Peyer's patch (tissue), 4 donors: ENCODE measurements around the gene RPS27. TPM values are rescaled to one million over a fixed set of nuclear protein-coding genes. Genes with fewer than 3 reads are reported as not detected.

Source experiments
- DNase-seq, 3 donors: peaks; one replicate each; pipeline ENCODE4 v3.0.0-alpha.2; 2017 to 2019
- H3K27ac ChIP-seq, 4 donors: fragments of 200-600 bp; sonication (generic); one replicate each; pipeline ENCODE4 v1.5.1; 2016 to 2019
- H3K27me3 ChIP-seq, 2 donors: fragments of 200-600 bp; sonication (generic); one replicate each; pipeline ENCODE4 v1.5.1; 2019
- H3K36me3 ChIP-seq, 3 donors: fragments of 200-600 bp; sonication (generic); one replicate each; pipeline ENCODE4 v1.5.1; 2016 to 2019
- H3K4me1 ChIP-seq, 4 donors: fragments of 200-600 bp; sonication (generic); one replicate each; pipeline ENCODE4 v1.5.1; 2016 to 2019
- H3K4me3 ChIP-seq, 4 donors: fragments of 200-600 bp; sonication (generic); 1 replicate in 3 of 4; 2 replicates in 1 of 4; pipeline ENCODE4 v1.5.1; 2016 to 2019; ENCODE audit warnings: mild to moderate bottlenecking in 1 of 4
- H3K9me3 ChIP-seq, 4 donors: fragments of 200-600 bp; sonication (generic); one replicate each; pipeline ENCODE4 v1.5.1; 2016 to 2019; ENCODE audit warnings: mild to moderate bottlenecking in 1 of 4
- CTCF ChIP-seq, 6 experiments: fragments of 450-650 bp in 4 of 6; fragments of 200-600 bp in 2 of 6; sonication (generic) in 1 of 6; IDR thresholded peaks; one replicate each; pipeline ENCODE4 v1.5.1; 2017 to 2019; ENCODE audit warnings: antibody characterized with exemption in 6 of 6, mild to moderate bottlenecking in 3 of 6, moderate library complexity in 1 of 6
- POLR2A ChIP-seq, 2 donors: fragments of 450-650 bp; IDR thresholded peaks; one replicate each; pipeline ENCODE4 v1.5.1; 2017; ENCODE audit warnings: antibody characterized with exemption in 2 of 2, mild to moderate bottlenecking in 2 of 2, moderate library complexity in 2 of 2
- total RNA-seq, 4 donors: library from RNA; depleted of rRNA; stranded (reverse); fragments of >200 nt; gene quantifications; one replicate each; pipeline ENCODE4 v1.1.0, GENCODE V29; 2016

Gene RPS27
- total RNA-seq, 4 donors from 2014 or later = 660 to 1,996 (median 833) TPM

- Histone ChIP-seq H3K4me3 (peak within 1 kb of the TSS; percentile 63 to 97 (median 86)), H3K27me3 (no peaks in the 10 kb centered on the region), H3K27ac (peak within 1 kb of the TSS; percentile 90 to 100 (median 92)), H3K36me3 (peaks cover 0 to 31% (median 0%) of the 10 kb centered on the region in 3 donors), H3K9me3 (no peaks in the 10 kb centered on the region), H3K4me1 (peaks cover 0 to 37% (median 17%) of the 10 kb centered on the region in 4 donors)
- peak; percentile 66 to 69 for TF ChIP-seq POLR2A (IDR thresholded peaks at IDR 0.05)
- no peak for TF ChIP-seq CTCF (IDR thresholded peaks at IDR 0.05)
- DNase-seq = peak; percentile 98 to 100 (median 99)
Observed at GRCh38 chr1:153958111-153958960, 32.2 kb upstream of the RPS27 start, which contains the start of gene CRTC2. TSS of gene CRTC2 (minus strand) at chr1:153958612. CDS start at chr1:153958497, 115 bp downstream.

- no peak for DNase-seq
- Histone ChIP-seq H3K27ac (peak overlapping the region; percentile 90 to 100 (median 92)), H3K36me3 (peaks cover 0 to 26% (median 0%) of the 10 kb centered on the region in 3 donors), H3K4me3 (peak overlapping the region in 3 of 4 donors; percentile 21 to 97 (median 81)), H3K9me3 (no peaks in the 10 kb centered on the region), H3K27me3 (no peaks in the 10 kb centered on the region), H3K4me1 (peaks cover 0 to 37% (median 18%) of the 10 kb centered on the region in 4 donors)
- TF ChIP-seq POLR2A (IDR thresholded peaks at IDR 0.05) (no peak), CTCF (IDR thresholded peaks at IDR 0.05) (no peak)
Observed at GRCh38 chr1:153958961-153959260, 31.7 kb upstream of the RPS27 start.

GRCh38 chr1:153959454-153959853, 31.1 kb upstream of the RPS27 start:
- no peaks in the 10 kb centered on the region for H3K9me3 ChIP-seq
- peaks cover 0 to 43% (median 20%) of the 10 kb centered on the region in 4 donors for H3K4me1 ChIP-seq
- TF ChIP-seq POLR2A (IDR thresholded peaks at IDR 0.05) = no peak
- no peak for TF ChIP-seq CTCF (IDR thresholded peaks at IDR 0.05)
- H3K4me3 ChIP-seq = no peak overlapping the region
- peaks cover 0 to 20% (median 0%) of the 10 kb centered on the region in 3 donors for H3K36me3 ChIP-seq
- no peak for DNase-seq
- no peaks in the 10 kb centered on the region for H3K27me3 ChIP-seq
- H3K27ac ChIP-seq = peak overlapping the region in 3 of 4 donors; percentile 38 to 91 (median 90)

- Histone ChIP-seq H3K4me3 (no peak overlapping the region), H3K9me3 (no peaks in the 10 kb centered on the region), H3K27me3 (no peaks in the 10 kb centered on the region), H3K27ac (peak overlapping the region in 3 of 4 donors; percentile 38 to 91 (median 90)), H3K36me3 (peaks cover 0 to 14% (median 0%) of the 10 kb centered on the region in 3 donors), H3K4me1 (peaks cover 0 to 47% (median 20%) of the 10 kb centered on the region in 4 donors)
- no peak for DNase-seq
- no peak for TF ChIP-seq CTCF (IDR thresholded peaks at IDR 0.05)
- no peak for TF ChIP-seq POLR2A (IDR thresholded peaks at IDR 0.05)
Observed at GRCh38 chr1:153960206-153960605, 30.4 kb upstream of the RPS27 start.

- no peak for DNase-seq
- Histone ChIP-seq H3K27ac (peak overlapping the region in 3 of 4 donors; percentile 87 to 96 (median 90)), H3K4me3 (no peak overlapping the region), H3K4me1 (peaks cover 0 to 49% (median 16%) of the 10 kb centered on the region in 4 donors), H3K9me3 (no peaks in the 10 kb centered on the region), H3K27me3 (no peaks in the 10 kb centered on the region), H3K36me3 (peaks cover 0 to 14% (median 0%) of the 10 kb centered on the region in 3 donors)
- TF ChIP-seq POLR2A (IDR thresholded peaks at IDR 0.05) (no peak), CTCF (IDR thresholded peaks at IDR 0.05) (no peak)
Observed at GRCh38 chr1:153961421-153961820, 29.1 kb upstream of the RPS27 start.
